Ascending aorta (tissue), 2 donors: Measurements from ENCODE around the gene KLHL17. TPM values are rescaled to one million over a fixed set of nuclear protein-coding genes. Genes with fewer than 3 reads are reported as not detected.

Experiments used
- DNase-seq, 2 donors: peaks; one replicate each; pipeline ENCODE4 v3.0.0-alpha.2; 2019; ENCODE audit warnings: low spot score in 2 of 2
- H3K27ac ChIP-seq, 2 donors: fragments of 200-600 bp; sonication (generic); one replicate each; pipeline ENCODE4 v1.5.1; 2016 to 2017; ENCODE audit warnings: mild to moderate bottlenecking in 1 of 2
- H3K27me3 ChIP-seq: fragments of 200-600 bp; sonication (generic); one replicate; pipeline ENCODE4 v1.5.1; 2017
- H3K36me3 ChIP-seq, 2 donors: fragments of 200-600 bp; sonication (generic); one replicate each; pipeline ENCODE4 v1.5.1; 2016
- H3K4me1 ChIP-seq, 2 donors: fragments of 200-600 bp; sonication (generic); one replicate each; pipeline ENCODE4 v1.5.1; 2016 to 2017; ENCODE audit warnings: mild to moderate bottlenecking in 1 of 2
- H3K4me3 ChIP-seq, 2 donors: fragments of 200-600 bp; sonication (generic); one replicate each; pipeline ENCODE4 v1.5.1; 2016 to 2017; ENCODE audit warnings: mild to moderate bottlenecking in 1 of 2
- H3K9me3 ChIP-seq, 2 donors: fragments of 200-600 bp; sonication (generic); one replicate each; pipeline ENCODE4 v1.5.1; 2016
- intact Hi-C: fragments of 100-400 bp; cut with DNase I; formaldehyde crosslinking; loops from one replicate; pipeline ENCODE4 v1.15.1; 2023
- total RNA-seq: library from RNA; depleted of rRNA; stranded (reverse); fragments of >200 nt; gene quantifications from one replicate; pipeline ENCODE4 v1.1.0, GENCODE V29; 2016
- TF ChIP-seq, protein P1 (sequence below), 3 experiments: fragments of 200-600 bp in 2 of 3; fragments of 450-650 bp in 1 of 3; sonication (generic) in 2 of 3; IDR thresholded peaks; one replicate each; pipeline ENCODE4 v1.5.1; 2016 to 2019; ENCODE audit warnings: antibody characterized with exemption in 3 of 3, mild to moderate bottlenecking in 1 of 3, moderate library complexity in 1 of 3

The KLHL17 gene
- total RNA-seq, 1 donor from 2014 or later, result 16.6 TPM

DNA sequence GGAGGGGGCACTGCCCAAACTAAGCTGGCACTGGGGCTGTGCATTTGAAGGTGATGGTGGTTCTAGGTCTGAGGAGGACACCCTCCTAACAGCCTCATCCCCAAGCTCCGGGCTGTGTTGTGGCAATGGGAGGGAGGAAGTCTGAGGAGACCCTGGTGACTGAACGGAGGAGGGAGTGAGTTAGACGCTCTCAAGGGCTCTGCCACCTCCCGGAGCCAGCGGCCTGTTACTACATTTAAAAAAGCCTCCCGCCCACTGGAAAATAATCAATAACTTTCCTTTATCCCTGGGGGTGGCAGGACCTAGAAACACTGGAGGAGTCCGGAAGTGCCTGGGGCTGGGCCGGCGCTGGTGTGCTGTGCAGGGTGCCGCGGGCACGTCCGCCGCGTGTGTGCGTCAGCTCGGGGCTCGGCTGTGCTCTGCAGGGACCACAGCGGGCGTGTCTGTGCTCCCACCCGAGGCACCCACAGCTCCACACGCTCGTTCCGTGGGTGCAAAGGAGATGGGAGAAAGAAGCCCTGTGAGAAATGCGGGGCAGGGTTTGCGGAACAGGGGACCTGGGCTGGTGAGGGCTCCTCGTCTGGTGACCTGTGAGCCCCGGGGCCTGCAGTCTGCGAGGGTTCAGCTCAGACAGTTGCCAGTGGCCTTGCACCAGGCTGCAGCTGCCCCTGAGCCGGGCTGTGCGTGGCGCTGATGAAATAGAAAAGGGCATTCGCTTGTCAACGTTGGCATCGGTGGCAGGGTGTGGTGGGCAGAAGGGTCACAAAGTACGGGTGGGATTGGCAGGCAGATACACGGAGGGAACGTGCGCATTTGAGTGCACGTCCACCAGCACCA is 31.3 kb upstream of the KLHL17 start:
- peaks cover 3% of the 10 kb centered on the region for H3K27me3 ChIP-seq
- no peaks in the 10 kb centered on the region for H3K9me3 ChIP-seq
- peaks cover 3 to 6% of the 10 kb centered on the region in 2 donors for H3K4me1 ChIP-seq
- DNase-seq, result no peak
- TF ChIP-seq, protein P1, sequence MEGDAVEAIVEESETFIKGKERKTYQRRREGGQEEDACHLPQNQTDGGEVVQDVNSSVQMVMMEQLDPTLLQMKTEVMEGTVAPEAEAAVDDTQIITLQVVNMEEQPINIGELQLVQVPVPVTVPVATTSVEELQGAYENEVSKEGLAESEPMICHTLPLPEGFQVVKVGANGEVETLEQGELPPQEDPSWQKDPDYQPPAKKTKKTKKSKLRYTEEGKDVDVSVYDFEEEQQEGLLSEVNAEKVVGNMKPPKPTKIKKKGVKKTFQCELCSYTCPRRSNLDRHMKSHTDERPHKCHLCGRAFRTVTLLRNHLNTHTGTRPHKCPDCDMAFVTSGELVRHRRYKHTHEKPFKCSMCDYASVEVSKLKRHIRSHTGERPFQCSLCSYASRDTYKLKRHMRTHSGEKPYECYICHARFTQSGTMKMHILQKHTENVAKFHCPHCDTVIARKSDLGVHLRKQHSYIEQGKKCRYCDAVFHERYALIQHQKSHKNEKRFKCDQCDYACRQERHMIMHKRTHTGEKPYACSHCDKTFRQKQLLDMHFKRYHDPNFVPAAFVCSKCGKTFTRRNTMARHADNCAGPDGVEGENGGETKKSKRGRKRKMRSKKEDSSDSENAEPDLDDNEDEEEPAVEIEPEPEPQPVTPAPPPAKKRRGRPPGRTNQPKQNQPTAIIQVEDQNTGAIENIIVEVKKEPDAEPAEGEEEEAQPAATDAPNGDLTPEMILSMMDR (IDR thresholded peaks at IDR 0.05), result no peak
- no peaks in the 10 kb centered on the region for H3K36me3 ChIP-seq
- no peak overlapping the region for H3K4me3 ChIP-seq
- intact Hi-C loops, result no loop called here
- no peak overlapping the region for H3K27ac ChIP-seq

DNA sequence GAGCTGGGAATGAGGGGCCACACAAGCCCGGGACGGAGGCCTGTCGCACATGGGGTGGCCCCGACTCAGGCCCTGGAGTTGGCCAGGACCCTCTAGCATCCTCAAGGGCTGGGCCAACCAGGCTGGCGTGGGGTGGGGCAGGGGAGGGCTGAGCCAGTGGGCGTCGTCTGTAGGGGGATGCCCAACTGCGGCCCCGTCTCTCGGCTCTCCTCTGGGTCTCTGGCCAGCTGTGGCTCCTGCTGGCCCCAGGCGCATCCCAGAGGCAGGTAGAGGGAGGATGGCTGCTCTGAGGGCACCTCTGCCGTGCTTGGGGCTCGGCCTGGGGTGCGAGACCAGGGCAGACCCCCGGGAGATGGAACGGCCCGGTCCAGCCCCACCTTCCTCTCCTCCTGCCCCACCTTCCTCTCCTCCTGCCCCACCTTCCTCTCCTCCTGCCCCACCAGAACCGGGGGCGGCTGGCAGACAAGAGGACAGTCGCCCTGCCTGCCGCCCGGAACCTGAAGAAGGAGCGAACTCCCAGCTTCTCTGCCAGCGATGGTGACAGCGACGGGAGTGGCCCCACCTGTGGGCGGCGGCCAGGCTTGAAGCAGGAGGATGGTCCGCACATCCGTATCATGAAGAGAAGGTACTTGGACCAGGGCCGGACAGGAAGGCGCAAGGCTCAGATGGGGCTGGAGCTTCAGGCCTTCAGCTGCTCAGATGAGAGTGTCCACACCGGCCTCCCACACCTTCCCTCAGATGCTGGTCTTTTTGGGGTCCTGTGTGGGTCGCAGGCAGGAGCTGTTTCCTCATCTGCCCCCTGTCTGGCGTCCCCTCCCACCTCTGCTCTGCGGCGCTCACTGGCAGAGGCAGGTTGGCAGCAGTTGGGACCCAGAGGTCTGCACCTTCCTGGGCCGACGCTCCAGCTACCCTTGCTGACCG is 30.4 kb upstream of the KLHL17 start:
- intact Hi-C loops, result no loop called here
- H3K9me3 ChIP-seq, result no peaks in the 10 kb centered on the region
- DNase-seq, result no peak
- no peak overlapping the region for H3K27ac ChIP-seq
- H3K36me3 ChIP-seq, result no peaks in the 10 kb centered on the region
- H3K4me3 ChIP-seq, result no peak overlapping the region
- TF ChIP-seq, protein P1 (IDR thresholded peaks at IDR 0.05), result no peak
- H3K4me1 ChIP-seq, result peaks cover under 1 to 4% of the 10 kb centered on the region in 2 donors
- peaks cover 3% of the 10 kb centered on the region for H3K27me3 ChIP-seq

DNA sequence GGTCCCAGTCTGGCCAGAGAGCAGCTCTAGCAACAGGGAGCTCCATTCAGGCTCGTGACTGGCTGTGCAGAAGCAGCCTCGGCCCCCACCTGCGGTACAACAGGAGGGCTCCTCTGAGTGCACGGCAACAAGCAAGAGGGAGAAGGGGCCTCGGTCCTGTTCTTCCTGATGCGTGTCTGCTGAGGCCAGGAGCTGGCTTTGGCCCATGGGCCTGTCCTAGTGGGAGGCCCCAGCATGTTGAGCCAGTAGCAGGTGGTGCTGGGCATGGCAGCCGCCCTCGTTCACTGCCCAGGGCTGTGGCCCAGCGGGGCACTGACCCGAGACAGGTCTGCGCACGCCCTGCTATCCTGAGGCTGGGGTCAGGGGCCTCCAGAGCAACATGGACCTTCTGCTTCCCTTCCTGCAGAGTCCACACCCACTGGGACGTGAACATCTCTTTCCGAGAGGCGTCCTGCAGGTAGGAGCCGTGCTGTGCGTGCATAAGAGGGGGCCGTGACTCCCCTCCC is 29.7 kb upstream of the KLHL17 start:
- H3K9me3 ChIP-seq, result no peaks in the 10 kb centered on the region
- H3K27me3 ChIP-seq, result peaks cover 3% of the 10 kb centered on the region
- no peak overlapping the region for H3K27ac ChIP-seq
- H3K36me3 ChIP-seq, result no peaks in the 10 kb centered on the region
- H3K4me3 ChIP-seq, result no peak overlapping the region
- no peak for DNase-seq
- TF ChIP-seq, protein P1 (IDR thresholded peaks at IDR 0.05), result no peak
- peaks cover 0 to under 1% of the 10 kb centered on the region in 2 donors for H3K4me1 ChIP-seq
- intact Hi-C loops, result no loop called here

- H3K27me3 ChIP-seq, result no peaks in the 10 kb centered on the region
- H3K27ac ChIP-seq, result no peak overlapping the region
- no peaks in the 10 kb centered on the region for H3K36me3 ChIP-seq
- no peaks in the 10 kb centered on the region for H3K4me1 ChIP-seq
- H3K9me3 ChIP-seq, result no peaks in the 10 kb centered on the region
- H3K4me3 ChIP-seq, result no peak overlapping the region
- DNase-seq, result no peak
- TF ChIP-seq, protein P1 (IDR thresholded peaks at IDR 0.05), result no peak
- intact Hi-C loops, result no loop called here
Measured at GRCh38 chr1:931380-932172, 28.8 kb upstream of the KLHL17 start.

- no peak overlapping the region for H3K4me3 ChIP-seq
- H3K36me3 ChIP-seq, result no peaks in the 10 kb centered on the region
- no peak for DNase-seq
- no peaks in the 10 kb centered on the region for H3K9me3 ChIP-seq
- intact Hi-C loops, result no loop called here
- no peaks in the 10 kb centered on the region for H3K27me3 ChIP-seq
- TF ChIP-seq, protein P1 (IDR thresholded peaks at IDR 0.05), result no peak
- H3K4me1 ChIP-seq, result no peaks in the 10 kb centered on the region
- H3K27ac ChIP-seq, result no peak overlapping the region
Measured at GRCh38 chr1:932173-932510, 28.2 kb upstream of the KLHL17 start.
